ENCODE data around the gene IL5RA.

Gene IL5RA

GRCh38 chr3:3110299-3110630 lies at the start of gene IL5RA:
TSS of gene IL5RA (minus strand) at chr3:3110374. CDS start at chr3:3104984, 5,390 bp downstream.
- DNase-seq = no peak

- no peak for DNase-seq
These were observed 47.3 kb upstream of the IL5RA start for GRCh38 chr3:3157484-3157883.

GRCh38 chr3:3154879-3155610 lies 44.9 kb upstream of the IL5RA start:
- no peak for DNase-seq

- DNase-seq = no peak
These were observed 41.3 kb upstream of the IL5RA start for GRCh38 chr3:3151513-3151912.

- DNase-seq = no peak
These were observed 39.4 kb upstream of the IL5RA start for GRCh38 chr3:3149560-3149959.

GRCh38 chr3:3145831-3146230 lies 35.7 kb upstream of the IL5RA start:
- DNase-seq = no peak

GRCh38 chr3:3141939-3142338 lies 31.8 kb upstream of the IL5RA start:
- DNase-seq = no peak

- DNase-seq = no peak
These were observed 27.4 kb upstream of the IL5RA start for GRCh38 chr3:3137526-3137925.

- DNase-seq = peak in 1 of 2 donors; percentile 5
These were observed 24.7 kb upstream of the IL5RA start for GRCh38 chr3:3134750-3135448.

GRCh38 chr3:3133500-3133899 lies 23.3 kb upstream of the IL5RA start:
- no peak for DNase-seq

GRCh38 chr3:3129579-3129978 lies 19.4 kb upstream of the IL5RA start:
- no peak for DNase-seq

GRCh38 chr3:3127432-3128010 lies 17.3 kb upstream of the IL5RA start:
- DNase-seq = peak; percentile 33 to 45

- peak; percentile 97 to 98 for DNase-seq
These were observed 16.6 kb upstream of the IL5RA start, which contains the start of gene TRNT1 for GRCh38 chr3:3126477-3127431. TSS of gene TRNT1 (plus strand) at chr3:3126940. CDS start at chr3:3129041, 2,101 bp downstream.

GRCh38 chr3:3125977-3126376 lies 15.8 kb upstream of the IL5RA start:
- no peak for DNase-seq

GRCh38 chr3:3119393-3119851 lies 9.2 kb upstream of the IL5RA start:
- no peak for DNase-seq

- DNase-seq = no peak
These were observed 7.5 kb upstream of the IL5RA start for GRCh38 chr3:3117651-3118050.

- no peak for DNase-seq
These were observed 3.0 kb upstream of the IL5RA start for GRCh38 chr3:3113042-3113709.

- DNase-seq = no peak
These were observed 681 bp upstream of the IL5RA start for GRCh38 chr3:3110749-3111361.

- DNase-seq = no peak
These were observed 521 bp downstream of the IL5RA start for GRCh38 chr3:3109407-3110298.

- no peak for DNase-seq
These were observed 2.3 kb downstream of the IL5RA start for GRCh38 chr3:3107858-3108257.

- no peak for DNase-seq
These were observed 3.0 kb downstream of the IL5RA start for GRCh38 chr3:3107181-3107580.
